Panc1 (cell line): ENCODE data around the gene CHRNA5. TPM values are rescaled to one million over a fixed set of nuclear protein-coding genes. Genes with fewer than 3 reads are reported as not detected.

ENCODE experiments used
- ATAC-seq: fragments of 200-7000 bp; cut with Tn5 transposase; 2 replicates; pipeline ENCODE4 v1.9.1; 2020; ENCODE audit warnings: mild to moderate bottlenecking, moderate library complexity
- BruUV-seq: library from RNA; stranded (reverse); fragments of 400-500 nt; replicated peaks from 2 replicates; lab custom pipeline; 2021; lab: Mats Ljungman, UMichigan
- CTCF ChIA-PET: fragments of 300-600 bp; sonication (Branson Sonifier 250); formaldehyde crosslinking; loops from one replicate; lab custom pipeline; 2022; ENCODE audit warnings: antibody characterized with exemption; lab: Charles Lee
- POLR2A ChIA-PET: fragments of 300-600 bp; sonication (Branson Sonifier 250); formaldehyde crosslinking; loops from one replicate; lab custom pipeline; 2022; ENCODE audit warnings: antibody characterized with exemption; lab: Charles Lee
- DNase-seq: peaks from one replicate; pipeline ENCODE4 v3.0.0-alpha.2; 2010; ENCODE audit warnings: low read depth, low spot score
- H3K27ac ChIP-seq: 2 replicates; pipeline ENCODE4 v1.5.1; 2011; ENCODE audit warnings: mild to moderate bottlenecking, low read length, inconsistent platforms
- H3K27me3 ChIP-seq: fragments of 200-500 bp; sonication (Bioruptor generic); 2 replicates; pipeline ENCODE4 v1.6.0; 2014; ENCODE audit warnings: low read length, inconsistent platforms; ENCODE audit not compliant: control insufficient read depth, insufficient read depth
- H3K36me3 ChIP-seq: fragments of 200-500 bp; sonication (Bioruptor generic); 2 replicates; pipeline ENCODE4 v1.5.1; 2014; ENCODE audit warnings: inconsistent platforms, mild to moderate bottlenecking, low read length, moderate library complexity; ENCODE audit not compliant: control insufficient read depth, insufficient read depth
- H3K4me1 ChIP-seq: 2 replicates; pipeline ENCODE4 v1.5.1; 2011; ENCODE audit warnings: inconsistent platforms, mild to moderate bottlenecking, low read length, moderate library complexity; ENCODE audit not compliant: control insufficient read depth, insufficient read depth
- H3K4me3 ChIP-seq, 2 experiments: 2 replicates each; pipeline ENCODE4 v1.5.1; 2011 to 2012; ENCODE audit warnings: low read depth in 2 of 2, low read length in 2 of 2, mild to moderate bottlenecking in 2 of 2, inconsistent platforms in 1 of 2, moderate library complexity in 1 of 2
- H3K9me3 ChIP-seq: fragments of 200-500 bp; sonication (Bioruptor generic); 2 replicates; pipeline ENCODE4 v1.5.1; 2014; ENCODE audit warnings: low read depth, mild to moderate bottlenecking, inconsistent platforms, low read length, moderate library complexity; ENCODE audit not compliant: control insufficient read depth, insufficient read depth
- POLR2AphosphoS5 ChIP-seq: IDR thresholded peaks from 2 replicates; pipeline ENCODE4 v1.6.1; 2012; ENCODE audit warnings: mild to moderate bottlenecking, low read depth, low read length, moderate library complexity
- SIN3A ChIP-seq: IDR thresholded peaks from 2 replicates; pipeline ENCODE4 v1.6.1; 2012; ENCODE audit warnings: low read depth, mild to moderate bottlenecking, low read length, moderate library complexity, borderline replicate concordance; ENCODE audit not compliant: insufficient read depth
- TCF7L2 ChIP-seq: IDR thresholded peaks from 2 replicates; pipeline ENCODE4 v1.6.1; 2011; ENCODE audit warnings: mild to moderate bottlenecking, low read depth, low read length, inconsistent platforms
- in situ Hi-C: cut with HindIII; loops from 2 replicates; pipeline ENCODE4 v1.10.0; 2016; ENCODE audit warnings: low sequenced_read_pairs, low pct_unique_long_range_greater_than_20kb
- intact Hi-C: fragments of 100-400 bp; cut with micrococcal nuclease; formaldehyde crosslinking; loops from one replicate; pipeline ENCODE4 v1.10.0; 2022; ENCODE audit not compliant: unreplicated experiment
- total RNA-seq: library from RNA; stranded (reverse); gene quantifications from one replicate; pipeline ENCODE4 v1.2.1, GENCODE V29; 2021; ENCODE audit not compliant: unreplicated experiment
- TF ChIP-seq, protein P1 (sequence below), 2 experiments: IDR thresholded peaks; 2 replicates each; pipeline ENCODE4 v1.6.1; 2011 to 2012; ENCODE audit warnings: low read depth in 2 of 2, control low read depth in 1 of 2, low read length in 1 of 2, mild to moderate bottlenecking in 1 of 2, moderate library complexity in 1 of 2; ENCODE audit not compliant: insufficient read depth in 1 of 2
- TF ChIP-seq, protein P2 (sequence below): fragments of 450-650 bp; IDR thresholded peaks from 2 replicates; pipeline ENCODE4 v1.5.1; 2017; ENCODE audit warnings: mild to moderate bottlenecking

CHRNA5 gene
- total RNA-seq, 1 experiment from 2014 or later, result 52.4 TPM

DNA sequence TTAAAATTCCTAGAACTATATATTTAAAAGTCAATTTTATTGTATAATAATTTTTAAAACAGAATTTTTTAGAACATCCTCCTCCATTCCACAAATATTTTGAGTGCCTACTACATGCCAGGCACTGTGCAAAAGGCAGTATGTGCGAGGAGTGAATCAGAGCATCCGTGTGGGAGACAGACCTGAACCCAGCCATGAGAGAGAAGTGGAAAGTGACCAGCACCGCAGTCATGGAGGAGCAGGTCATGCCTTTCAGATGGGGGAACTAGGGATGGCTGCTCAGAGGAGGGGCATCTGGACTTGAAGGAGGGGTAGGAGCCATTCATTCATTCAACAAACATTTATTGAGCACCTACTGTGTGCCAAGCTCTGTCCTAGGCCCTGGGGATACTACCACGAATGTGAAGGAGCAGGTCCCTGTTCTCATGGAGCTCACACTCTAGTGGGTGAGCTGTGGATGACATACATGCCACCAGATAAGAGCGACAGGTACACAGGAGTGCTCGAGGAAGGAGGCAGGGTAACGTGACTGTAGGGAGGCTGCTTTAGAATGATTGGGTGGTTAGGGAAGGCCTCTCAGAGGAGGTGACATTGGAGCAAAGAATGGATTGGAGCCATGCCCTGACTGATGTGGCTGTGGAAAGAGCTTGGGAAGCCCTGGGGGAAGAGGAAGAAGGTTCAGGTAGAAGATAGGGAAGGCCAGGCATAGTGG lies 58.6 kb downstream of the CHRNA5 start:
- H3K27me3 ChIP-seq, result peaks cover 6% of the 10 kb centered on the region
- ChIA-PET CTCF (no interaction called here), POLR2A (no interaction called here)
- no peaks in the 10 kb centered on the region for H3K9me3 ChIP-seq
- TF ChIP-seq TCF7L2, result no peak
- no peak for TF ChIP-seq SIN3A
- TF ChIP-seq, protein P1, sequence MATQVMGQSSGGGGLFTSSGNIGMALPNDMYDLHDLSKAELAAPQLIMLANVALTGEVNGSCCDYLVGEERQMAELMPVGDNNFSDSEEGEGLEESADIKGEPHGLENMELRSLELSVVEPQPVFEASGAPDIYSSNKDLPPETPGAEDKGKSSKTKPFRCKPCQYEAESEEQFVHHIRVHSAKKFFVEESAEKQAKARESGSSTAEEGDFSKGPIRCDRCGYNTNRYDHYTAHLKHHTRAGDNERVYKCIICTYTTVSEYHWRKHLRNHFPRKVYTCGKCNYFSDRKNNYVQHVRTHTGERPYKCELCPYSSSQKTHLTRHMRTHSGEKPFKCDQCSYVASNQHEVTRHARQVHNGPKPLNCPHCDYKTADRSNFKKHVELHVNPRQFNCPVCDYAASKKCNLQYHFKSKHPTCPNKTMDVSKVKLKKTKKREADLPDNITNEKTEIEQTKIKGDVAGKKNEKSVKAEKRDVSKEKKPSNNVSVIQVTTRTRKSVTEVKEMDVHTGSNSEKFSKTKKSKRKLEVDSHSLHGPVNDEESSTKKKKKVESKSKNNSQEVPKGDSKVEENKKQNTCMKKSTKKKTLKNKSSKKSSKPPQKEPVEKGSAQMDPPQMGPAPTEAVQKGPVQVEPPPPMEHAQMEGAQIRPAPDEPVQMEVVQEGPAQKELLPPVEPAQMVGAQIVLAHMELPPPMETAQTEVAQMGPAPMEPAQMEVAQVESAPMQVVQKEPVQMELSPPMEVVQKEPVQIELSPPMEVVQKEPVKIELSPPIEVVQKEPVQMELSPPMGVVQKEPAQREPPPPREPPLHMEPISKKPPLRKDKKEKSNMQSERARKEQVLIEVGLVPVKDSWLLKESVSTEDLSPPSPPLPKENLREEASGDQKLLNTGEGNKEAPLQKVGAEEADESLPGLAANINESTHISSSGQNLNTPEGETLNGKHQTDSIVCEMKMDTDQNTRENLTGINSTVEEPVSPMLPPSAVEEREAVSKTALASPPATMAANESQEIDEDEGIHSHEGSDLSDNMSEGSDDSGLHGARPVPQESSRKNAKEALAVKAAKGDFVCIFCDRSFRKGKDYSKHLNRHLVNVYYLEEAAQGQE (IDR thresholded peaks at IDR 0.05; ENCODE audit: insufficient read depth in 1 of 2, low read depth in 2 of 2, low read length in 1 of 2), result no peak
- TF ChIP-seq, protein P2, sequence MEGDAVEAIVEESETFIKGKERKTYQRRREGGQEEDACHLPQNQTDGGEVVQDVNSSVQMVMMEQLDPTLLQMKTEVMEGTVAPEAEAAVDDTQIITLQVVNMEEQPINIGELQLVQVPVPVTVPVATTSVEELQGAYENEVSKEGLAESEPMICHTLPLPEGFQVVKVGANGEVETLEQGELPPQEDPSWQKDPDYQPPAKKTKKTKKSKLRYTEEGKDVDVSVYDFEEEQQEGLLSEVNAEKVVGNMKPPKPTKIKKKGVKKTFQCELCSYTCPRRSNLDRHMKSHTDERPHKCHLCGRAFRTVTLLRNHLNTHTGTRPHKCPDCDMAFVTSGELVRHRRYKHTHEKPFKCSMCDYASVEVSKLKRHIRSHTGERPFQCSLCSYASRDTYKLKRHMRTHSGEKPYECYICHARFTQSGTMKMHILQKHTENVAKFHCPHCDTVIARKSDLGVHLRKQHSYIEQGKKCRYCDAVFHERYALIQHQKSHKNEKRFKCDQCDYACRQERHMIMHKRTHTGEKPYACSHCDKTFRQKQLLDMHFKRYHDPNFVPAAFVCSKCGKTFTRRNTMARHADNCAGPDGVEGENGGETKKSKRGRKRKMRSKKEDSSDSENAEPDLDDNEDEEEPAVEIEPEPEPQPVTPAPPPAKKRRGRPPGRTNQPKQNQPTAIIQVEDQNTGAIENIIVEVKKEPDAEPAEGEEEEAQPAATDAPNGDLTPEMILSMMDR, result no peak
- TF ChIP-seq POLR2AphosphoS5, result no peak
- no peaks in the 10 kb centered on the region for H3K36me3 ChIP-seq
- BruUV-seq, result no TSS peak
- in situ Hi-C loops, result no loop called here
- no peak overlapping the region for H3K27ac ChIP-seq
- 0 out of 2 replicates have a peak, but pooled peaks cover 3% of the 10 kb centered on the region for H3K4me1 ChIP-seq
- ATAC-seq (no peak), DNase-seq (no peak)
- intact Hi-C loops, result no loop called here
- no peak overlapping the region for H3K4me3 ChIP-seq

DNA sequence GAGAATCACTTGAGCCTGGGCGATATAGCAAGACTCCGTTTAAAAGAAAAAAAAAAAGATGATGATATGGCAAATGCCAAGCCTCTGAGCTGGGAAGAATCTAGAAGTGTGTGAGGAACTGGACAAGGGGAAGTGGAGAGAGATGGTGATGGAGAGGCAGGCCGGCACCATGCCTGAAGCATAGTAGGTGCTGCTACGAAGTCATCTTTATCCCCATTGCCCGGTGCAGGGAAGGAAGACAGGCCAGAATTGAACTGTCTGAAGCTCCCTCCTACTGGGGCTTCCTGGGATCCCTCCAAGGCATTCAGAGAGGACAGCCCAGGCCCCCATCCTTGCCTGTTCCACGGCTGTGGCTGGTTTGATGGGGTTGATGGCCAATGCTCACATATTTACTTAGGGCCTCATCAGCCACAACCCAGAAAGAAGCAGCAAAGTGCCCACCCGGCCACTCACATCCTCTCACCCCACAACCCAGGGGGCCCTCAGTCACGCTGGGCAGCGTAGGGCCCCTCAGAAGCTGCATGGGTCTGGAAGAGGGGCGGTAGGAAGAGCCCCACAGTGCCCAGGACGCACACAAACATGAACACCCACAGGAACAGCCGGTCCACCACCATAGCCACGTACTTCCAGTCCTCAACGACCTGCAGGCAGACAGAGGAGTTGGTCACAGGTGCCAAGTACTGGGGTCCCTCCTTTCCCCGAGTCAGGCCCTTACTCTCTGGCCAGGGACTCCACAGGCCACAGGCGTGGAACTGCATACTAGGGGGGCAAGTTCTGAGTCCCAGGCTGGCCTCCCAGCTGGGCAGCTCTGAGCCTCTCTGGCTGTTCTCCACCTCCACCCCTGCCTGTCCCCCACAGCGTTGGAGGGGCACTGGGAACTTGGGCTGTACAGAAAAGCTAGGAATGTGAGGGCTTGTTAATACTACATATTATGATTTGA lies 59.6 kb downstream of the CHRNA5 start:
- H3K4me1 ChIP-seq, result no peaks in the 10 kb centered on the region
- no peak overlapping the region for H3K27ac ChIP-seq
- H3K9me3 ChIP-seq, result no peaks in the 10 kb centered on the region
- ATAC-seq (no peak), DNase-seq (no peak)
- BruUV-seq, result no TSS peak
- POLR2A ChIA-PET, result interaction anchor here (0.7 kb wide), 1 partner anchor 43 kb away, joined by 3 read pairs; no protein-coding TSS in a partner anchor
- peaks cover 4% of the 10 kb centered on the region for H3K27me3 ChIP-seq
- in situ Hi-C loops (no loop called here), intact Hi-C loops (no loop called here)
- H3K4me3 ChIP-seq, result no peak overlapping the region
- CTCF ChIA-PET, result no interaction called here
- no peaks in the 10 kb centered on the region for H3K36me3 ChIP-seq
- no peak for TF ChIP-seq POLR2AphosphoS5
- TF ChIP-seq, protein P2, result no peak
- no peak for TF ChIP-seq TCF7L2
